ENCODE results near the gene FSIP1.

DNA sequence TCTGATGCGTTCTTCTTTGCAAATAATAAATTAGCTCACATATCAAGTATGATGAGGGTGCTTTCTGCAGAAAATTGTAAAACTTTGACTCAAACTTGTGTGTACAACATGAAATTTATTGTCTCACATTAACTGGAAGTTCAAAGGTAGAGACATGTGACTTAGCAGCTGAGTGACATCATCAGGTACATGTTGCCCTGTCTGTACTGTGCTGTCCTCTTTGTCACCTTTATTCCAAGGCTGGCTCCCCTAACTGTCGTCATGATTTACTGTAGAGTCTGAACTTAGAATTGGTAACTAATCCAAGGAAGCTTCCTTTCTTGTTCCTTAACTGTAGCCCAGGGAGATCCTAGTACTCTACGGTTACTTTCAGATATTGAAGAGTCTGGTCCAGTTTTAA lies 12.3 kb upstream of the FSIP1 start:
- TF ChIP-seq GATA2 (IDR thresholded peaks at IDR 0.05; ENCODE audit: low read depth, low read length) (no peak), GATA3 (IDR thresholded peaks at IDR 0.05; ENCODE audit: low read depth, low read length) (no peak)
